ENCODE data around the gene PPP1R9A. TPM values are rescaled to one million over a fixed set of nuclear protein-coding genes. Genes with fewer than 3 reads are reported as not detected.

PPP1R9A gene
- total RNA-seq, 3 donors from 2014 or later: 7.5 to 34.7 (median 19.3) TPM

DNA sequence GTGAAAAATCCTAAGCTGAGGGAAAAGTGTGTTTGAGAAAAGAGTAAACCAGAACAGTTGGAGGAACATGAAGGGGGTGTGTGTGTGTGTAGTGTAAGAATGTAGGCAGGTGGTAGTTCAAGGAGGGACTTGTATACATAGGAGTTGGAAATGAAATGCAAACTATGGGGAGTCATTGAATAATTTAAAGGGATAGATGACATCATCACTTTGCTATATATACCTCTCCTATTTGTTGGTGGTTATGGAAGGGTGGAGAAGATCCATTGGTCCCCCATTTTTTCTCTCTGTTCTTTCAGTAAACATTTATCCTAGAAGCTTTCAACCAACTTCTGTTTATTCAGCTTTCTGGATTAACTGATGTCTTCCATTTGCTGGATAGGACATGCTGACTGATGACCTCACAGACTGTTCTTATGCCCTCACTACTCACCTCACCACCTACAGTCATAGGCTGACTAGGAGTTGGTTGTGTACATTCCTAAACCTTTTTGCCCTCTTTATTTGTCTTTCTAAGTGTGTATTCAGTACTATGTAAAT is 20.8 kb downstream of the PPP1R9A start:
- no peak for DNase-seq (ENCODE audit: low spot score in 2 of 2)
- no peaks in the 10 kb centered on the region for H3K4me1 ChIP-seq
- H3K36me3 ChIP-seq: no peaks in the 10 kb centered on the region
- no peak overlapping the region for H3K4me3 ChIP-seq
- TF ChIP-seq, protein P1, sequence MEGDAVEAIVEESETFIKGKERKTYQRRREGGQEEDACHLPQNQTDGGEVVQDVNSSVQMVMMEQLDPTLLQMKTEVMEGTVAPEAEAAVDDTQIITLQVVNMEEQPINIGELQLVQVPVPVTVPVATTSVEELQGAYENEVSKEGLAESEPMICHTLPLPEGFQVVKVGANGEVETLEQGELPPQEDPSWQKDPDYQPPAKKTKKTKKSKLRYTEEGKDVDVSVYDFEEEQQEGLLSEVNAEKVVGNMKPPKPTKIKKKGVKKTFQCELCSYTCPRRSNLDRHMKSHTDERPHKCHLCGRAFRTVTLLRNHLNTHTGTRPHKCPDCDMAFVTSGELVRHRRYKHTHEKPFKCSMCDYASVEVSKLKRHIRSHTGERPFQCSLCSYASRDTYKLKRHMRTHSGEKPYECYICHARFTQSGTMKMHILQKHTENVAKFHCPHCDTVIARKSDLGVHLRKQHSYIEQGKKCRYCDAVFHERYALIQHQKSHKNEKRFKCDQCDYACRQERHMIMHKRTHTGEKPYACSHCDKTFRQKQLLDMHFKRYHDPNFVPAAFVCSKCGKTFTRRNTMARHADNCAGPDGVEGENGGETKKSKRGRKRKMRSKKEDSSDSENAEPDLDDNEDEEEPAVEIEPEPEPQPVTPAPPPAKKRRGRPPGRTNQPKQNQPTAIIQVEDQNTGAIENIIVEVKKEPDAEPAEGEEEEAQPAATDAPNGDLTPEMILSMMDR (IDR thresholded peaks at IDR 0.05): no peak
- TF ChIP-seq POLR2AphosphoS5 (IDR thresholded peaks at IDR 0.05) (no peak), POLR2A (IDR thresholded peaks at IDR 0.05) (no peak)
- H3K9me3 ChIP-seq: no peaks in the 10 kb centered on the region
- no peak overlapping the region for H3K27ac ChIP-seq
- intact Hi-C loops (cut with DNase I; ENCODE audit: low total_unique reads): no loop called here
- H3K27me3 ChIP-seq: no peaks in the 10 kb centered on the region

- H3K9me3 ChIP-seq: no peaks in the 10 kb centered on the region
- H3K36me3 ChIP-seq: no peaks in the 10 kb centered on the region
These were observed 26.0 kb downstream of the PPP1R9A start for GRCh38 chr7:94933256-94933990.

GRCh38 chr7:94939395-94939794 is 32.0 kb downstream of the PPP1R9A start:
- Histone ChIP-seq H3K27me3 (no peaks in the 10 kb centered on the region), H3K4me3 (no peak overlapping the region), H3K27ac (no peak overlapping the region), H3K4me1 (no peaks in the 10 kb centered on the region), H3K9me3 (no peaks in the 10 kb centered on the region), H3K36me3 (no peaks in the 10 kb centered on the region)
- intact Hi-C loops (cut with DNase I; ENCODE audit: low total_unique reads): no loop called here
- TF ChIP-seq POLR2AphosphoS5 (IDR thresholded peaks at IDR 0.05) (no peak), POLR2A (IDR thresholded peaks at IDR 0.05) (no peak)
- TF ChIP-seq, protein P1 (IDR thresholded peaks at IDR 0.05): no peak
- DNase-seq (ENCODE audit: low spot score in 2 of 2): no peak

More at GRCh38 chr7:94933256-94933990, 26.0 kb downstream of the PPP1R9A start:
- no peak for DNase-seq (ENCODE audit: low spot score in 2 of 2)
- TF ChIP-seq, protein P1 (IDR thresholded peaks at IDR 0.05): no peak
- TF ChIP-seq POLR2AphosphoS5 (IDR thresholded peaks at IDR 0.05): no peak
- TF ChIP-seq POLR2A (IDR thresholded peaks at IDR 0.05): no peak
- H3K27ac ChIP-seq: no peak overlapping the region
- H3K4me3 ChIP-seq: no peak overlapping the region
- no peaks in the 10 kb centered on the region for H3K4me1 ChIP-seq
- intact Hi-C loops (cut with DNase I; ENCODE audit: low total_unique reads): no loop called here
- no peaks in the 10 kb centered on the region for H3K27me3 ChIP-seq

DNA sequence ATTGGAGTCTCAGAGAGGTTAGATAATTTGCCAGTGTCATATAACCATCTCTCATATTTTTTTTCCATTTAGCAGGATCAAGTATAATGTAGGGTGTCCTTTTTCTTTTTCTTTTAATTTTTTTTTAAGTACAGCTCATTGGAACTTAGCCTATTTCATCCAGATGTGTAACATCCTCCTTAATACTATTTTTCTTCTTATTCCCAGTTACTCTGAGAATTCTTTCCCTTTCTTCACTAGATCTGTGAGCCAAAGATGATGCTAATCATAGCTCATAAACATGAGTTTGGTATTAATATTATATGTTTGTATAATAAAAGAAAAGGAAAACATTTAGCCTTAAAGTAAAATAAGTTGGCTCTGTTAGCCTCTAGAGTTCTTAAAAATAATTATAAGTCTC is 32.8 kb downstream of the PPP1R9A start:
- TF ChIP-seq POLR2A (IDR thresholded peaks at IDR 0.05): no peak
- no peak for TF ChIP-seq POLR2AphosphoS5 (IDR thresholded peaks at IDR 0.05)
- TF ChIP-seq, protein P1 (IDR thresholded peaks at IDR 0.05): no peak
- intact Hi-C loops (cut with DNase I; ENCODE audit: low total_unique reads): no loop called here
- no peak for DNase-seq (ENCODE audit: low spot score in 2 of 2)

DNA sequence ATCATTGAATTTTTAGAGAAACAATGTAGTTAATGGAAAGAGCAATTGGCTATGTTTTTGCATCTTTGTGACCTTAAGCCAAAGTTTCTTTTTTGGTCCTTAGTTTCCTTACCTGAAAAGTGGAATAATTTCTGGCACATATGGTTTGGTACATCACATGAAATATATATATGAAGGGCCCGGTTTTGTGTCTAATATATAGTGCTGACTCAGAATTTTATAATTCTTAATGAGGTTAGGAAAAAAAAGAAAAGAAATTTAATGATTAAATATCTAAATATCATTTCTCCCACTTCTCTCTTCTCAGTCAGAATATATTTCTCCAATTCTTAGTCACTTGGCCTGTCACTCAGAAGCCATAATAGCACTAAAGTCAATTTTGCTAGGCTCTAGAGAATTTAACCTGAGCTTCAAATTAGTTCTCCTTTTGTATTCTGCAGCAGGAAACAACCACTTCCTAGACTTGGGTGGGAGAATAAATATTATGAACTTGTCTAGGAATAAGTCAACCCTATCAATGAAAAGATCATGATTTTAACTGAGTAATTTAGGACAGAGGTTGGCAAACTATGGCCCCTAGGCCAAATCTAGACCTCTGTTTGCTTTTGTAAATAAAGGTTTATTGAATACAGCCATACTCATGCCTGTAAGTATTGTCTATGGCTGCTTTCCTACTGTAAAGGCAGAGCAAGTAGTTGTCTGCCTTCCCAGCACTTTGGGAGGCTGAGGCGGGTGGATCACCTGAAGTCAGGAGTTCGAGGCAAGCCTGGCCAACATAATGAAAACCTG is 34.6 kb downstream of the PPP1R9A start:
- no peaks in the 10 kb centered on the region for H3K27me3 ChIP-seq
- DNase-seq (ENCODE audit: low spot score in 2 of 2): no peak
- intact Hi-C loops (cut with DNase I; ENCODE audit: low total_unique reads): no loop called here
- H3K9me3 ChIP-seq: no peaks in the 10 kb centered on the region
- no peaks in the 10 kb centered on the region for H3K4me1 ChIP-seq
- H3K4me3 ChIP-seq: no peak overlapping the region
- no peaks in the 10 kb centered on the region for H3K36me3 ChIP-seq
- no peak overlapping the region for H3K27ac ChIP-seq
- TF ChIP-seq POLR2A (IDR thresholded peaks at IDR 0.05) (no peak), POLR2AphosphoS5 (IDR thresholded peaks at IDR 0.05) (no peak)
- TF ChIP-seq, protein P1 (IDR thresholded peaks at IDR 0.05): no peak

More for the DNA sequence above, 32.8 kb downstream of the PPP1R9A start:
- Histone ChIP-seq H3K36me3 (no peaks in the 10 kb centered on the region), H3K27ac (no peak overlapping the region), H3K9me3 (no peaks in the 10 kb centered on the region), H3K4me1 (no peaks in the 10 kb centered on the region), H3K27me3 (no peaks in the 10 kb centered on the region), H3K4me3 (no peak overlapping the region)
